ENCODE data around the gene AMACR. TPM values are rescaled to one million over a fixed set of nuclear protein-coding genes. Genes with fewer than 3 reads are reported as not detected.

AMACR gene
- total RNA-seq, 1 experiment from 2014 or later = 12.3 TPM

- no peak for ATAC-seq
Observed at GRCh38 chr5:34030048-34030447, 22.2 kb upstream of the AMACR start.

GRCh38 chr5:34028349-34028748 is 20.5 kb upstream of the AMACR start:
- Histone ChIP-seq H3K4me3 (ENCODE audit: low read length) (no peak overlapping the region), H3K27me3 (ENCODE audit: low read length) (no peaks in the 10 kb centered on the region), H3F3A (ENCODE audit: low read length, unreplicated experiment) (no peaks in the 10 kb centered on the region), H3K36me3 (ENCODE audit: low read depth, low read length) (no peaks in the 10 kb centered on the region), H4K20me1 (ENCODE audit: low read length) (no peaks in the 10 kb centered on the region), H3K9ac (ENCODE audit: low read length) (no peak overlapping the region), H2AFZ (ENCODE audit: low read length) (no peak overlapping the region), H3K9me2 (replicated peaks; ENCODE audit: low read length) (no peaks in the 10 kb centered on the region), H3K4me1 (ENCODE audit: insufficient read depth, low read length) (no peaks in the 10 kb centered on the region), H3K9me3 (ENCODE audit: low read length) (no peaks in the 10 kb centered on the region), H3K79me2 (ENCODE audit: low read length) (no peaks in the 10 kb centered on the region), H3K4me2 (ENCODE audit: low read length) (no peak overlapping the region), H3K27ac (ENCODE audit: low read length) (no peak overlapping the region)
- DNase-seq = no peak
- ChIA-PET CTCF (no interaction called here), POLR2A (ENCODE audit: unreplicated experiment) (no interaction called here)
- TF ChIP-seq EZH2 (IDR thresholded peaks at IDR 0.05; ENCODE audit: low read length, unreplicated experiment) (no peak), EZH2phosphoT487 (IDR thresholded peaks at IDR 0.05; ENCODE audit: borderline replicate concordance, low read length) (no peak), CTCF (conservative IDR thresholded peaks at IDR 0.05; ENCODE audit: low read depth, low read length) (no peak)
- no peak for ATAC-seq
- no TSS peak for BruUV-seq (replicated peaks)
- intact Hi-C loops (cut with micrococcal nuclease) = no loop called here

More at GRCh38 chr5:34030048-34030447, 22.2 kb upstream of the AMACR start:
- Histone ChIP-seq H3K9ac (ENCODE audit: low read length) (no peak overlapping the region), H3K9me3 (ENCODE audit: low read length) (no peaks in the 10 kb centered on the region), H3K27ac (ENCODE audit: low read length) (no peak overlapping the region), H3K4me2 (ENCODE audit: low read length) (no peak overlapping the region), H3K79me2 (ENCODE audit: low read length) (no peaks in the 10 kb centered on the region), H4K20me1 (ENCODE audit: low read length) (no peaks in the 10 kb centered on the region), H3K4me3 (ENCODE audit: low read length) (no peak overlapping the region), H2AFZ (ENCODE audit: low read length) (no peak overlapping the region), H3K9me2 (replicated peaks; ENCODE audit: low read length) (no peaks in the 10 kb centered on the region), H3K4me1 (ENCODE audit: insufficient read depth, low read length) (no peaks in the 10 kb centered on the region), H3K27me3 (ENCODE audit: low read length) (no peaks in the 10 kb centered on the region), H3F3A (ENCODE audit: low read length, unreplicated experiment) (no peaks in the 10 kb centered on the region), H3K36me3 (ENCODE audit: low read depth, low read length) (no peaks in the 10 kb centered on the region)
- ChIA-PET CTCF (no interaction called here), POLR2A (ENCODE audit: unreplicated experiment) (no interaction called here)
- TF ChIP-seq EZH2 (IDR thresholded peaks at IDR 0.05; ENCODE audit: low read length, unreplicated experiment) = no peak
- no peak for TF ChIP-seq CTCF (conservative IDR thresholded peaks at IDR 0.05; ENCODE audit: low read depth, low read length)
- TF ChIP-seq EZH2phosphoT487 (IDR thresholded peaks at IDR 0.05; ENCODE audit: borderline replicate concordance, low read length) = no peak
- no TSS peak for BruUV-seq (replicated peaks)
- DNase-seq = no peak
- intact Hi-C loops (cut with micrococcal nuclease) = no loop called here

- Histone ChIP-seq H3K4me1 (ENCODE audit: insufficient read depth, low read length) (peaks cover 14% of the 10 kb centered on the region), H3F3A (ENCODE audit: low read length, unreplicated experiment) (peaks cover 3% of the 10 kb centered on the region), H3K79me2 (ENCODE audit: low read length) (no peaks in the 10 kb centered on the region), H3K4me3 (ENCODE audit: low read length) (no peak overlapping the region), H2AFZ (ENCODE audit: low read length) (no peak overlapping the region), H3K9me3 (ENCODE audit: low read length) (no peaks in the 10 kb centered on the region), H3K4me2 (ENCODE audit: low read length) (no peak overlapping the region), H3K36me3 (ENCODE audit: low read depth, low read length) (no peaks in the 10 kb centered on the region), H3K9ac (ENCODE audit: low read length) (no peak overlapping the region), H3K9me2 (replicated peaks; ENCODE audit: low read length) (no peaks in the 10 kb centered on the region), H4K20me1 (ENCODE audit: low read length) (no peaks in the 10 kb centered on the region), H3K27ac (ENCODE audit: low read length) (no peak overlapping the region), H3K27me3 (ENCODE audit: low read length) (no peaks in the 10 kb centered on the region)
- ATAC-seq (no peak), DNase-seq (no peak)
- TF ChIP-seq EZH2phosphoT487 (IDR thresholded peaks at IDR 0.05; ENCODE audit: borderline replicate concordance, low read length) (no peak), CTCF (conservative IDR thresholded peaks at IDR 0.05; ENCODE audit: low read depth, low read length) (no peak), EZH2 (IDR thresholded peaks at IDR 0.05; ENCODE audit: low read length, unreplicated experiment) (no peak)
- POLR2A ChIA-PET (ENCODE audit: unreplicated experiment) = no interaction called here
- CTCF ChIA-PET = no interaction called here
- intact Hi-C loops (cut with micrococcal nuclease) = no loop called here
- BruUV-seq (replicated peaks) = no TSS peak
Observed at GRCh38 chr5:34026089-34026761, 18.4 kb upstream of the AMACR start.

Measured in PC-3 (cell line).